NCI-H82 treated with DMSO at 0.1 percent for 48 hours (cell line): ENCODE measurements around the gene AKAP6.

ENCODE experiments used
- DNase-seq: peaks from one replicate; lab custom pipeline; 2025; ENCODE audit not compliant: unreplicated experiment; lab: John Stamatoyannopoulos, UW

AKAP6 gene

GRCh38 chr14:32607399-32607798 is 278.3 kb downstream of the AKAP6 start:
- DNase-seq = no peak

DNA sequence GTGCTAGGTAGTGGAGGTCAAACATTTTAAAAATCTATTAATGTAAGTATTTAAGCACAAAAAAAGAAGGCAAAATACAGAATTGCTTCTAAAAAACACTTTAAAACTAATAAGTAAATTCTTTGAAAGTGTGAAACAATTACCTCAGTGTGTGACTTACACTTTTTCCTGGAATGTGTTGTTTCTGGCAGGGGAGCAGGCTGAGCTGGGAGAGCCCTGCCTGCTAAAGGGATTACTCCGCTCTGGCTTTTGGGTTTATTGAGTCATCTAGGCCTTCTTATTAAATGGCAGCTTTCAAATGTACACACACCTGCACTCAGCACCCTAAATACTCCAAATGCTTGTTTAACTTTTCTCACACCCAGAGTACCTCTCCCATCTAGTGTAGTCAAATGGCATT is 279.8 kb downstream of the AKAP6 start:
- DNase-seq = peak; percentile 9

DNA sequence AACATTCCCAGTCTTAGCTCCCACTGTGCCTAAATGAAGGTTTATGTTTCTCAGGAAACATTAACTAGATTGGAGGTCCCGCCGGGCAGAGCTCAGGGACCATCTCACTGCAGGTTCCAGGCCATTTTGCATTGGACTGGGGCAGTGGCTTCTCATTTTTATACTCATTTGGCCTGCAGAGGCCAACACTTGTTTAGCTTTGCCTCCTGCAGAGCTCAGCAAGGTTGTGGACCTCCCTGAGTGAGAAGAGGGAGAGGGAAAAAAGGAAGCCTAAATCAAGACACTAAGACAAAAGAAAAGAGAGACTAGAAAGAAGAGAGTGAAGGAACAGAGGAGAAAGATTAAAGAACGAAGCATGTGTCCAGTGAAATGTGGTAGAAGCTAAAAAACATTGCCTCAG is 280.3 kb downstream of the AKAP6 start:
- no peak for DNase-seq

DNA sequence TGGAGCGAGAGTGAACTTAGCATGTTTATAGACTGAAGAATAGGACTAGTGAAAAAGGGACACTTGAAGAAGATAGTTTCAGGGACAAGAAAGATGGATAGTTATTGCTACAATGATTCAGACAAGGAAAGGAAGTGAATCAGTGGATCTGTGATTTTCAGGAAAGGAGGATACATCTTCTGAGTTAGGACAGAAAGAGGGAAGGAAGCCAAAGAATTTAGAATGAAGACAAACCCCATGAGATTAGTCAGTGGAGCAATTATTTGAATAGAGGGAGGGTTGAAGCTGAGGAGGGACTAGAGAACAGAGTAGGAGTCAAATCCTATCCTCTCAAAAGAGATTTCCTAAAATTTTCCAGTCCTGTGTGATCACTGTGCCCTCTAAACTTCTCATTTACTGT is 282.7 kb downstream of the AKAP6 start:
- DNase-seq = no peak

- DNase-seq = no peak
These were observed 289.9 kb downstream of the AKAP6 start for GRCh38 chr14:32618991-32619390.

DNA sequence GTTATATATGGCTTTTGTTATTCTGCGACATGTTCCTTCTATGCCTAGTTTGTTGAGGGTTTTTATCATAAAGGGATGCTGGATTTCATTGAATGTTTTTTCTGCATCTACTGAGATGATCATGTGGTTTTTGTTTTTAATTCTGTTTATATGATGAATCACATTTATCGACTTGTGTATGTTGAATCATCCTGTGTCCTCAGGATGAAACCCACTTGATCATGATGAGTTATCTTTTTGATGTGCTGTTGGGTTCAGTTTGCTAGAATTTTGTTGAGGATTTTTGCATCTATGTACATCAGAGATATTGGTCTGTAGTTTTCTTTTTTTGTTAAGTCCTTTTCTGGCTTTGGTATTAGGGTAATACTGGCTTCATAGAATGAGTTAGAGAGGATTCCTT is 291.2 kb downstream of the AKAP6 start:
- DNase-seq = no peak

DNA sequence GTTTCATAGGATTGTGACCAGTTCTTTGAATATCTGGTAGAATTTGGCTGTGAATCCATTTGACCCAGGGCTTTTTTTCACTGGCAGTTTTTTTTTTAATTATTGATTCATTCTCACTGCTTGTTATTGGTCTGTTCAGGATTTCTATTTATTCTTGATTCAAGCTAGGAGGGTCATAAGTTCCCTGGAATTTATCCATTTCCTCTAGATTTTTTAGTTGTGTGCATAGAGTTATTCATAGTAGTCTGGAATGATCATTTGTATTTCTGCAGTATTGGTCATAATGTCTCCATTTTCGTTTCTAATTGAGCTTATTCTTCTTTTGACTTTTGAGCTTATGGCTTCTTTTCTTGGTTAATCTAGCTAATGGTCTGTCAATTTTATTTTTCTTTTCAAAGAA is 291.6 kb downstream of the AKAP6 start:
- DNase-seq = no peak

- DNase-seq = no peak
These were observed 292.5 kb downstream of the AKAP6 start for GRCh38 chr14:32621585-32621984.

DNA sequence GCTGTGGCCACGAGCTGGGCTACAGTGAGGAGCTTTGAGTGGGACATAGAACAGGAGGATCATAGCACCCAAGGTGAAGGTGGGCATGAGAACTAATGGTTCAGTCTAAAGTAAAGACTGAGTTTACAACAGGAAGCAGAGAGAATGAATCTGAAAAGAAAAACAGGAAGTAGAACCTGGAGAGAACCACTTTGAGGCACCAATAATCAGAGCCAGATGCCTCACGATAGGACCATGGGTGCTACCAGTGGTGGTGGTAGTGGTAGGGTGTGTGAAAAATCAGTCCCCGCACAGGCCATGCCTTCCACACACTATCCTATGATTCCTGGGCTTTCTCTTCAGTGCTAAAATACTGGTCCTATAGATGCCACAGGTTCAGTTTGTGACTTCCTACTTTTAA is 293.6 kb downstream of the AKAP6 start:
- DNase-seq = no peak

- DNase-seq = no peak
These were observed 294.4 kb downstream of the AKAP6 start for GRCh38 chr14:32623300-32624093.

DNA sequence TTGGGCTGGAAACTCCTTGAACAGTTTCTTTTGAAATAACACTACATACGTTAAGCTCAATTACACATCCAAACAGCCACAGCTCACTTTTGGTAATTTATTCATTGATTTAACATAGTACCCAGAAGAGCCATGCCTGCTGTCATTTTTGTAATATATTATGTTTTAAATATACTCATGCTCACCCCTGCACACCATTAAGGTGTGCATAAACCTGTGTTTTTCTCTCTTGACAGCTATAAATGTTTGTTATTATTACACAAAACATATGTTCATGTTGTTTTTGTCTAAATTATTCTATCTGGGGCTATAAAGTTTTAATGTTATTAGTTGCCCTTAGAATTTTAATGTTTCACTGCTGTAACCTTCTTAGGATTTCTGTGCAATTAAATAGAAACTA is 296.1 kb downstream of the AKAP6 start:
- no peak for DNase-seq

- DNase-seq = no peak
These were observed 298.6 kb downstream of the AKAP6 start for GRCh38 chr14:32627545-32628298.

DNA sequence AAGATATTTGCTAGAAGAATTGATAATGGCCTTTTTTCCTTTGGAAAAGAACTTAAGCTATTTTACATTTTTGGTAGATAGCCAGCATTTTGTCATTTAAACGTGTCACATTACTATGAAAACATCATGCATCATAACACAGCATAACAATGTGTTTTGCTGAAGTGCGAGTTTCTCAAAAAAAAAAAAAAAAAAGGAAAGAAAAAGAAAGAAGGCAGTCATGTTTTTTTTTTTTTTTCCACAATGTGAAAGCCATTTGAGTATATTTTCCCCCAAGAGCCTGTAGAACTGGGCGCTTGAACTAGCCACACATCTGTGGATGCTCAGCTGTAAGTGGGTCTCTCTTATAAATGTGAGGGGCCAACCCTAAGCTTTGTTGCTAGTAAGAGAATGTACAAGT is 300.1 kb downstream of the AKAP6 start:
- DNase-seq = no peak

DNA sequence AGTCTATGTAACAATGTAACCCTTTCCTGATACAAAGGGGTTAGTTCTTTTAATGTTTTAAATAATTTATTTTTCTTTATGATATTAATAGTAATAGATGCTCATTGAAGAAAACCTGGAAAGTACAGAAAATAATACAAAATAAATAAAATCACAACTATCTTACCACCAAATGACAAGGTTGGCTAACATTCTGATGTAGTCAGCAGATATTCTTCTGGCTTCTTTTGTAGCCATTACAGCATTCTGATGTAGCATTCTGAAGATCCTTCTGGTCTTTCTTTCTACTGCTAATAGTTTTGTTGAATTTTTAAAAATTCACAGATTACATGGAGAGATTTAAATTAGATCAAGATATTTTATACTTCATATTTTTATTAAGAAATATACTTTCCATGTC is 301.6 kb downstream of the AKAP6 start:
- DNase-seq = no peak

- no peak for DNase-seq
These were observed 304.2 kb downstream of the AKAP6 start for GRCh38 chr14:32633224-32633859.

DNA sequence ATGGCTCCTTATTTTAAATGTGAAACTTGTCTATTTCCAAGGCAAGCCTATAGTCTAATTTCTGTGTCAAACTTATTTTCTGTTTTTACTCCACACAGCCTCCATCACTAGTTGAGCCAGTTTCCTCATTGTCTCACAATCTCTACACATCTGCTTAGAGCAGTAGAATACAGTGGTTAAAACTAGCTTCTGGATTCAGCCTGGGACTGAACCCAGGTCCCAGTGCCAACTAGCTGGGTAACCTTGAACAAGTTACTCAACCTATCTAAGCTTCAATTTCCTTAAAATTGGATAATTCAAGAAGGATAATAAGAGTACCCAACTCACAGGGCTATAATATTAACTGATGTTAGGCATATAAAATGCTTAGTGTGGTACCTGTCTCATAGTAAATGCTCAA is 304.8 kb downstream of the AKAP6 start:
- DNase-seq = no peak

GRCh38 chr14:32635061-32635719 is 306.1 kb downstream of the AKAP6 start:
- DNase-seq = no peak

GRCh38 chr14:32637582-32637981 is 308.5 kb downstream of the AKAP6 start:
- DNase-seq = no peak

DNA sequence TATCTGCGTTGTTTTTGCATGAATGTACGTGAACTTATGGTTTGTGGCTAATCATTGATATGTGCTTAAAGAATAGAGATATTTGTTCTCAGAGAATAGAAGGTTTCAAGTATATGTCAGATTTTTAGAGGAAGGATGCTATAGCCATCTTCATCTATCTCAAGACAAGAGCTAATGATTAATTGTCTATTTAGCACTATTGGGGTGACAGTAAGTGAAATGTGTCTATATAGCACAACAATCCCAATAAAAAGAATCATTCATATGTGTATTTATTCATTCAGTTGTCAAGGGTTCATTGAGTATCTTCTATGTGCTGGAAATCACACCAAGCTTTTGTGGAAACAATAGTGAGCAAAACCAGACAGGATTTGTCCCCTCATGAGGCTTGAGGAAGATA is 310.1 kb downstream of the AKAP6 start:
- no peak for DNase-seq

- DNase-seq = no peak
These were observed 316.5 kb downstream of the AKAP6 start for GRCh38 chr14:32645551-32645950.

DNA sequence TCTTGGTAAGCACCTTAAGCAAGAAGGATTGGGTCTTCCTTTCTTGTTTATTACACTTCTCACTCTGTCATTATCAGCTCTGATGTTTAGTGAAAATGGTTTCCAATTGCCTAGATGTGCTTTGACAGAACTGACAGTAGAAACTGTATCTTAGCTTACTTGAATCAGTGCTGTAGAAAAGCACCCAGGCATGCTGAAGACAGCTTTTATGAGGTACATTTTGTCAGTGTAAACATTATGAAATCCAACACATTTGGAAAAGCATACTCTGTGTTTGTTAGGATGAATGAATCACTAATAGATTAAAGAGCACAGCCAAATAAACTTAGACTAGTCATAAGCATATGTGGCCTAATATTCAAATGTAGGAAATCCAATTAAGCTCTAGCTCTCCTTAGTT is 319.3 kb downstream of the AKAP6 start:
- no peak for DNase-seq

- no peak for DNase-seq
These were observed 320.9 kb downstream of the AKAP6 start for GRCh38 chr14:32650030-32650429.
